Activated CD4-positive, alpha-beta T cell treated with anti-CD3 and anti-CD28 coated beads for 24 hours (primary cell): ENCODE data around the gene SLC35F3.
"Not testable (repeated sequence)": the region's sequence is repeated elsewhere in the genome, so short reads cannot be mapped to it uniquely, and the experiment has no call there.

Source experiments
- DNase-seq, 2 donors: peaks; one replicate each; pipeline ENCODE4 v3.0.0-alpha.2; 2020; ENCODE audit warnings: low read depth in 2 of 2

Gene SLC35F3

GRCh38 chr1:234188454-234188792 lies 283.9 kb downstream of the SLC35F3 start:
- no peak for DNase-seq

GRCh38 chr1:234197839-234198238 lies 293.4 kb downstream of the SLC35F3 start:
- no peak for DNase-seq

- no peak for DNase-seq
Measured at GRCh38 chr1:234199476-234200127, 295.1 kb downstream of the SLC35F3 start.

- no peak for DNase-seq
Measured at GRCh38 chr1:234200566-234200965, 296.1 kb downstream of the SLC35F3 start.

GRCh38 chr1:234201600-234201999 lies 297.1 kb downstream of the SLC35F3 start:
- no peak for DNase-seq

- no peak for DNase-seq
Measured at GRCh38 chr1:234205966-234206365, 301.5 kb downstream of the SLC35F3 start.

GRCh38 chr1:234206651-234207284 lies 302.3 kb downstream of the SLC35F3 start:
- DNase-seq, result no peak

- DNase-seq, result no peak
Measured at GRCh38 chr1:234208351-234208750, 303.9 kb downstream of the SLC35F3 start.

- no peak for DNase-seq
Measured at GRCh38 chr1:234208791-234209190, 304.3 kb downstream of the SLC35F3 start.

GRCh38 chr1:234210429-234210828 lies 306.0 kb downstream of the SLC35F3 start:
- not testable (repeated sequence) for DNase-seq

GRCh38 chr1:234211855-234212254 lies 307.4 kb downstream of the SLC35F3 start:
- DNase-seq, result not testable (repeated sequence)

GRCh38 chr1:234212764-234213657 lies 308.5 kb downstream of the SLC35F3 start:
- DNase-seq, result no peak

- no peak for DNase-seq
Measured at GRCh38 chr1:234213658-234214128, 309.2 kb downstream of the SLC35F3 start.

- no peak for DNase-seq
Measured at GRCh38 chr1:234214129-234214910, 309.8 kb downstream of the SLC35F3 start.

- no peak for DNase-seq
Measured at GRCh38 chr1:234214911-234215892, 310.7 kb downstream of the SLC35F3 start.

GRCh38 chr1:234216116-234216703 lies 311.7 kb downstream of the SLC35F3 start:
- DNase-seq, result no peak

- no peak for DNase-seq
Measured at GRCh38 chr1:234217316-234217840, 312.9 kb downstream of the SLC35F3 start.

- no peak for DNase-seq
Measured at GRCh38 chr1:234218078-234218477, 313.6 kb downstream of the SLC35F3 start.

- DNase-seq, result no peak
Measured at GRCh38 chr1:234219711-234220110, 315.2 kb downstream of the SLC35F3 start.

GRCh38 chr1:234221601-234222000 lies 317.1 kb downstream of the SLC35F3 start:
- no peak for DNase-seq
